ENCODE measurements around the gene COMP. TPM values are rescaled to one million over a fixed set of nuclear protein-coding genes. Genes with fewer than 3 reads are reported as not detected.

Gene COMP
- total RNA-seq, 1 experiment from 2014 or later: 0.13 TPM

DNA sequence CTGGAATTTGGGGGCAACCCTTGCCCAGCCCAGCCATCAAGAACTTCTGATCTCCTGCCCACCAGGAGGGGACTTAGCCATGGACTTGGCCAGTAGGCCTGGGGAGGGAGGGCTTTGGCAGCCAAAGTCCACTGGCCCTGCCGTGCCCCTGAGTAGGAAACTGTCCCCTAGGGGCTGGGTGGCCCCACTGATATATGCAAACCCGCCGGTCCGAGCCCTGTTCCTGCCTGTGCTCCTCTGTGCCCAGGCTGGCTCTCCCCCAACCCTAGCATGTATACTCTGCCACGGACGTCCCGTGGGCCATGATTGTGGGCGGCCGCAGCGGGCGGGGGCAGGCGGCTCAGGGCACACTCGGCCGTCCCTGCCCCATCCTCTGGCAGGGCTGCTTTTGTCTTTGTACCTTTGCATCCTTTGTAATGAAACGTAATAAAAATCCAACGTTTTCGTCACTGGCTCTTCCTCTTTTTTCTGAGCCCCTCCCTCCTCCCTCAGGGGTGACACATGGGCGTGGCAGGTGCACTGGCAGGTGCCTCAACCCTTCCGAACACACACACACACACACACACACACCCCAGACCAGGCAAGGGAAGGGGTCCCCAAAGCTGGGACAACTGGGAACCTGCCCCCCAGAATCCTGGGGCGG, 9.1 kb downstream of the COMP start:
- ChIA-PET POLR2A (no interaction called here), CTCF (interaction anchor here (2.4 to 3.0 kb wide), 2 partner anchors 65 kb away, joined by 13 to 37 read pairs; no protein-coding TSS in a partner anchor)
- DNase-seq (ENCODE audit: low spot score) (no peak), ATAC-seq (no peak)
- peaks cover 8% of the 10 kb centered on the region for H3K4me1 Mint-ChIP-seq
- no peaks in the 10 kb centered on the region for H3K9me3 Mint-ChIP-seq
- no peaks in the 10 kb centered on the region for H3K36me3 Mint-ChIP-seq
- H3K27ac Mint-ChIP-seq: no peak overlapping the region
- H3K4me3 Mint-ChIP-seq: no peak overlapping the region
- no peak for TF ChIP-seq HMGA2 (CRISPR knock-in tag; IDR thresholded peaks at IDR 0.05)
- TF ChIP-seq ETV6 (CRISPR knock-in tag; IDR thresholded peaks at IDR 0.05): no peak
- TF ChIP-seq NR1H2 (CRISPR knock-in tag; IDR thresholded peaks at IDR 0.05): no peak
- TF ChIP-seq GABPB1 (CRISPR knock-in tag; IDR thresholded peaks at IDR 0.05): no peak
- TF ChIP-seq RELA (CRISPR knock-in tag; IDR thresholded peaks at IDR 0.05; ENCODE audit: borderline replicate concordance): no peak
- no peak for TF ChIP-seq ZNF263 (CRISPR knock-in tag; IDR thresholded peaks at IDR 0.05; ENCODE audit: low read depth)
- TF ChIP-seq ATF2 (CRISPR knock-in tag; IDR thresholded peaks at IDR 0.05; ENCODE audit: borderline replicate concordance, low read depth): no peak
- TF ChIP-seq, protein P1, sequence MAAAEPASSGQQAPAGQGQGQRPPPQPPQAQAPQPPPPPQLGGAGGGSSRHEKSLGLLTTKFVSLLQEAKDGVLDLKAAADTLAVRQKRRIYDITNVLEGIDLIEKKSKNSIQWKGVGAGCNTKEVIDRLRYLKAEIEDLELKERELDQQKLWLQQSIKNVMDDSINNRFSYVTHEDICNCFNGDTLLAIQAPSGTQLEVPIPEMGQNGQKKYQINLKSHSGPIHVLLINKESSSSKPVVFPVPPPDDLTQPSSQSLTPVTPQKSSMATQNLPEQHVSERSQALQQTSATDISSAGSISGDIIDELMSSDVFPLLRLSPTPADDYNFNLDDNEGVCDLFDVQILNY (CRISPR knock-in tag; IDR thresholded peaks at IDR 0.05): no peak
- no peak for TF ChIP-seq ATF1 (CRISPR knock-in tag; IDR thresholded peaks at IDR 0.05)
- no peak for TF ChIP-seq PRRX2 (CRISPR knock-in tag; IDR thresholded peaks at IDR 0.05)
- TF ChIP-seq ZNF416 (CRISPR knock-in tag; IDR thresholded peaks at IDR 0.05): no peak
- no peak for TF ChIP-seq ELF4 (CRISPR knock-in tag; IDR thresholded peaks at IDR 0.05; ENCODE audit: low read depth)
- no peak for TF ChIP-seq ZNF317 (CRISPR knock-in tag; IDR thresholded peaks at IDR 0.05; ENCODE audit: borderline replicate concordance, low read depth)
- no peak for TF ChIP-seq ATF6 (CRISPR knock-in tag; IDR thresholded peaks at IDR 0.05)
- TF ChIP-seq, protein P2, sequence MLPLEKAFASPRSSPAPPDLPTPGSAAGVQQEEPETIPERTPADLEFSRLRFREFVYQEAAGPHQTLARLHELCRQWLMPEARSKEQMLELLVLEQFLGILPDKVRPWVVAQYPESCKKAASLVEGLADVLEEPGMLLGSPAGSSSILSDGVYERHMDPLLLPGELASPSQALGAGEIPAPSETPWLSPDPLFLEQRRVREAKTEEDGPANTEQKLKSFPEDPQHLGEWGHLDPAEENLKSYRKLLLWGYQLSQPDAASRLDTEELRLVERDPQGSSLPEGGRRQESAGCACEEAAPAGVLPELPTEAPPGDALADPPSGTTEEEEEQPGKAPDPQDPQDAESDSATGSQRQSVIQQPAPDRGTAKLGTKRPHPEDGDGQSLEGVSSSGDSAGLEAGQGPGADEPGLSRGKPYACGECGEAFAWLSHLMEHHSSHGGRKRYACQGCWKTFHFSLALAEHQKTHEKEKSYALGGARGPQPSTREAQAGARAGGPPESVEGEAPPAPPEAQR (CRISPR knock-in tag; IDR thresholded peaks at IDR 0.05): no peak
- TF ChIP-seq MXD4 (CRISPR knock-in tag; IDR thresholded peaks at IDR 0.05; ENCODE audit: borderline replicate concordance): no peak
- TF ChIP-seq EMX1 (CRISPR knock-in tag; IDR thresholded peaks at IDR 0.05): no peak
- no peak for TF ChIP-seq TEAD4 (CRISPR knock-in tag; IDR thresholded peaks at IDR 0.05)
- no peak for TF ChIP-seq MYBL2 (CRISPR knock-in tag; IDR thresholded peaks at IDR 0.05)
- H3K27me3 Mint-ChIP-seq (ENCODE audit: low read depth): peaks cover 98% of the 10 kb centered on the region

DNA sequence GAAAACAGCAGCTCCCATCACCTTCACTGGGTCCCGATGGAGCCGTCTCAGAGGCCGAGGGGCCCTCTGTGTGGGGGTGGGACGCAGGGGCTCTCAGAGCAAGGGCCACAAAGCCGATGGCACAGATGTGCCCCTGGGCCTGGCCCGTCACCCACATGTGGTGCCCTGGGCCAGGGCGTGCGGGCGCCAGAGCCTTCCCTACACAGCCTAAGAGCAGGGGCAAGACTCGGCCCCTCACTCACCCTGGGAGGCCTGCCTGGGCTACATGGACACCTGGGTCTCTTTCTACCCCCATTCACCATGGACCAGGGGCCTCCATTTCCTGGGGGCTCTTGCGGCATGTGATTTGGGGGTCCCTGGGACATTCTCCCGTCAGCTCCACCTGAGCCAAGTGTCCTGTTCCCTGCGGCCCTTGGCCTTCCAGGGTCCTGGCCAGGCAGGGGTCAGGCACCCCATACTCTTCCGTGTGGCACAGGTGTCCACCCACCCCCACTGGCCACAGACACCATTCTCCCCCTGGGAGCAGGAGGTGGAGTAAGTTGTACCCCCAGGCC, 10.0 kb downstream of the COMP start:
- Mint-ChIP-seq H3K4me1 (peaks cover 7% of the 10 kb centered on the region), H3K27me3 (ENCODE audit: low read depth) (peaks cover 98% of the 10 kb centered on the region), H3K27ac (no peak overlapping the region), H3K4me3 (no peak overlapping the region), H3K36me3 (no peaks in the 10 kb centered on the region), H3K9me3 (no peaks in the 10 kb centered on the region)
- TF ChIP-seq, protein P3, sequence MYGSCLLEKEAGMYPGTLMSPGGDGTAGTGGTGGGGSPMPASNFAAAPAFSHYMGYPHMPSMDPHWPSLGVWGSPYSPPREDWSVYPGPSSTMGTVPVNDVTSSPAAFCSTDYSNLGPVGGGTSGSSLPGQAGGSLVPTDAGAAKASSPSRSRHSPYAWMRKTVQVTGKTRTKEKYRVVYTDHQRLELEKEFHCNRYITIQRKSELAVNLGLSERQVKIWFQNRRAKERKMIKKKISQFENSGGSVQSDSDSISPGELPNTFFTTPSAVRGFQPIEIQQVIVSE (CRISPR knock-in tag; IDR thresholded peaks at IDR 0.05; ENCODE audit: borderline replicate concordance): no peak
- TF ChIP-seq, protein P4, sequence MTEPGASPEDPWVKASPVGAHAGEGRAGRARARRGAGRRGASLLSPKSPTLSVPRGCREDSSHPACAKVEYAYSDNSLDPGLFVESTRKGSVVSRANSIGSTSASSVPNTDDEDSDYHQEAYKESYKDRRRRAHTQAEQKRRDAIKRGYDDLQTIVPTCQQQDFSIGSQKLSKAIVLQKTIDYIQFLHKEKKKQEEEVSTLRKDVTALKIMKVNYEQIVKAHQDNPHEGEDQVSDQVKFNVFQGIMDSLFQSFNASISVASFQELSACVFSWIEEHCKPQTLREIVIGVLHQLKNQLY (CRISPR knock-in tag; IDR thresholded peaks at IDR 0.05): no peak
- TF ChIP-seq NFATC4 (CRISPR knock-in tag; IDR thresholded peaks at IDR 0.05): no peak
- no peak for TF ChIP-seq ETV6 (CRISPR knock-in tag; IDR thresholded peaks at IDR 0.05)
- TF ChIP-seq KAT7 (CRISPR knock-in tag; IDR thresholded peaks at IDR 0.05; ENCODE audit: borderline replicate concordance): no peak
- TF ChIP-seq TP53 (CRISPR knock-in tag; IDR thresholded peaks at IDR 0.05): no peak
- TF ChIP-seq TEAD4 (CRISPR knock-in tag; IDR thresholded peaks at IDR 0.05): no peak
- no peak for TF ChIP-seq MYBL2 (CRISPR knock-in tag; IDR thresholded peaks at IDR 0.05)
- no peak for TF ChIP-seq ZNF423 (CRISPR knock-in tag; IDR thresholded peaks at IDR 0.05)
- TF ChIP-seq, protein P5, sequence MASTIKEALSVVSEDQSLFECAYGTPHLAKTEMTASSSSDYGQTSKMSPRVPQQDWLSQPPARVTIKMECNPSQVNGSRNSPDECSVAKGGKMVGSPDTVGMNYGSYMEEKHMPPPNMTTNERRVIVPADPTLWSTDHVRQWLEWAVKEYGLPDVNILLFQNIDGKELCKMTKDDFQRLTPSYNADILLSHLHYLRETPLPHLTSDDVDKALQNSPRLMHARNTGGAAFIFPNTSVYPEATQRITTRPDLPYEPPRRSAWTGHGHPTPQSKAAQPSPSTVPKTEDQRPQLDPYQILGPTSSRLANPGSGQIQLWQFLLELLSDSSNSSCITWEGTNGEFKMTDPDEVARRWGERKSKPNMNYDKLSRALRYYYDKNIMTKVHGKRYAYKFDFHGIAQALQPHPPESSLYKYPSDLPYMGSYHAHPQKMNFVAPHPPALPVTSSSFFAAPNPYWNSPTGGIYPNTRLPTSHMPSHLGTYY (CRISPR knock-in tag; IDR thresholded peaks at IDR 0.05): no peak
- DNase-seq (ENCODE audit: low spot score) (no peak), ATAC-seq (no peak)
- CTCF ChIA-PET: interaction anchor here (0.5 to 2.4 kb wide), 11 partner anchors 9 to 119 kb away, joined by 3 to 37 read pairs (median 4); partner anchors contain the start of genes COMP and UPF1
- POLR2A ChIA-PET: no interaction called here

Data from WTC11 (cell line).